NCI-H2196 treated with DMSO at 0.1 percent for 48 hours (cell line): ENCODE data around the gene PNMA6F.

Experiments used
- DNase-seq: peaks from one replicate; lab custom pipeline; 2025; ENCODE audit not compliant: unreplicated experiment; lab: John Stamatoyannopoulos, UW

Gene PNMA6F

GRCh38 chrX:153321381-153322124, at the start of gene PNMA6F:
TSS of gene PNMA6F (minus strand) at chrX:153321767. CDS start at chrX:153320674, 1,093 bp downstream.
- DNase-seq = no peak

DNA sequence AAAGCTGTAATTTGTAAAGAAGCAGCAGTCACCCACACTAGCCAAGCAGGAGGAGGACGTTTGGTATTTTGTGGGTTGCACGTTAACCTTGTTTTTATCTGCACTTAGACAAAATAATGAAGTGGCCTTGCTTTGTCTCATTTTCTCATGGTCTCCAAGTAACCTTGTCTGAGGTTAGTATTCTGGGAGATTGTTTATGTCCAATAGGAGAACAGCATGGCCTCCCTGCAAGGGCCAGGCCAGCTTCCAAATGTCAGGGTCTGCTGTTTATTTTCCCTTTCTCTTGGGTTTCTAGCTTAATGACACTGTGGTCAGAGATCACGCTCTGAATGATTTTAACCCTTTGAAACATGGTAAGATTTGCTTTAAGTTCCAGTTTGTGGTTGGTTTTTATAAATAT, 49.7 kb upstream of the PNMA6F start:
- no peak for DNase-seq

GRCh38 chrX:153370293-153371055, 48.9 kb upstream of the PNMA6F start:
- no peak for DNase-seq

- DNase-seq = no peak
These were observed 45.4 kb upstream of the PNMA6F start for GRCh38 chrX:153366878-153367538.

DNA sequence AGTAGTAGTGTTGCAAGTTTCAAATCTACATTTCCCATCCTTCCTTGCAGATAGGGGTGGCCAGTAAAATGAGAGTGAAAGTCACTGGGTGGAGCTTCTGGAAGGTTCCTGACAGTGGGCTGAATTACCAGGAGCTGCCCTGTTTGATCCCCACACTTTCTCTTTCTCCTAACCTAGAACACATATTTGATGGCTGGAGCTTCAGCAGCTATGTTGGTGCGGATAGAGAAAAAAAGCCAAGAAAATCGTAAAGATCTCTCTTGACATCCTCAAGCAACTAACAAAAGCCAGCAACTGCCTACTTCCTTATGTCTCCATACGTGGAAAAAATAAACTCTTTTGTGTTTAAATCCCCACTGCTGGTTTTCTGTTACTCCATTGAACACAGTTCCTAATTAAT, 44.6 kb upstream of the PNMA6F start:
- DNase-seq = no peak

DNA sequence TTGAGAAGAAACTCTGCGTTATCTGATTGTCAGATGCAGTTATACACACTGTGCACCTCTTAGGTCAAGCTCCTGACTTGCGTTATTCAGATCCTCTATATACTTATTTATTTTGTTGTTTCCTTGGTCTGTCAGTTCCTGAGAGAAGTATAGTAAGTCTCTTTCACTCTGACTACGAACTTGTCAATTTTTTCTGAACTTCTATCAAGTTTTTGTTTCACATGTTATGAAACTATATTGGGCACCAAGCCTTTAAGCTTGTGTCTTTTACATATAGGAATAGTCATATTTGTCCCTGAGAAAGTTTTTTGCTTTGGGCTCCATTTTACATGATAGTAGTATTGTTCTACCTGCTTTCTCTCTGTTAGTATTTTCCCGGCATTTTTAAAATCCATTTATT, 44.1 kb upstream of the PNMA6F start:
- no peak for DNase-seq

DNA sequence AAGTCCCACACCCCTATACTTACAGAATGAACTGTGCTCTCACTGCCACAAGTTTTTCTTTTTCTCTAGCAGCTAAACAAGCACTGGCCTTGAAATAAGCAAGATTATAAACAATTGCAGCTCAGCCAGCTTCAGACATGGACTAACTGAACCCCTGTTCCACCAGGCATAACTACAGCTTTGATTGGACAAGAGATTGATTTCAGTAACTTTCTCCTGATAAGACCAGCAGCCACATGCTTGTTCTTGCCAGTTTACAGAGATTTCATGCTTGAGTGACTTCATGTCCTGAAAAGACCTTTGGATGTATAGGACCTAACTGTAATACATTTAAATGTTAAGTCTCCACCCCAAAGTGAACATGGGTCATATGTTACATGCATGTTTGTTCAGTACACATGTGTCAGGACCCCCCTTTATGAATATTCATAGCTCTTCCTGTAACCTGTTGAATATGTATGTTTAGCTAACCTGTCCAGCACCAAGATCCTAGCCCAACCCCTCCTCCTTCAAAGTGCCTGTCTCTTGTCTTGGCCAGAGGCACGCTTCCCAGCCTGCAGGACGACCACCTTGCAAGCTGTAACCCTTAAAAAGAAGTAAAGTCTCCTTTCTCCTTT, 40.3 kb upstream of the PNMA6F start:
- DNase-seq = no peak

- no peak for DNase-seq
These were observed 36.3 kb upstream of the PNMA6F start for GRCh38 chrX:153357877-153358276.

- no peak for DNase-seq
These were observed 31.8 kb upstream of the PNMA6F start for GRCh38 chrX:153353416-153353815.

DNA sequence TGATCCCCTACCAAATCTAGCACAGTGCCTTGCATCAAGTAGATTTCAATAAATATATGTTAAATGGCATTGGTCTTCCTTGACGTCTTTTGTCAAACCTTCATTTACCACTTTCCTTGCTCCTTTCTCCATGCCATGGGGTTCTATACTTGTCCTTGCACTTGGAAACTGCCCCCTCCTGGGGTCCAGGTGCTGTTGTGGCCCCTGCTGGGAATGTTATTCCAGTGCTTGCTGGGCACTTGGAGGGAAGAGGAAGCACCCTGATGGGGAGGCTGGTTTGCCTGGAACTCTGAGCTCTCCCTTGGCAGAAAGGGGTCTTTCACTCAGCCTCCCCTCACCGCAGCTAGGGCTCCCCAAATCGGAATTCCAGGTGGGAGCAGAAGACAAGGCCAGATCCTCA, 31.3 kb upstream of the PNMA6F start:
- DNase-seq = no peak

DNA sequence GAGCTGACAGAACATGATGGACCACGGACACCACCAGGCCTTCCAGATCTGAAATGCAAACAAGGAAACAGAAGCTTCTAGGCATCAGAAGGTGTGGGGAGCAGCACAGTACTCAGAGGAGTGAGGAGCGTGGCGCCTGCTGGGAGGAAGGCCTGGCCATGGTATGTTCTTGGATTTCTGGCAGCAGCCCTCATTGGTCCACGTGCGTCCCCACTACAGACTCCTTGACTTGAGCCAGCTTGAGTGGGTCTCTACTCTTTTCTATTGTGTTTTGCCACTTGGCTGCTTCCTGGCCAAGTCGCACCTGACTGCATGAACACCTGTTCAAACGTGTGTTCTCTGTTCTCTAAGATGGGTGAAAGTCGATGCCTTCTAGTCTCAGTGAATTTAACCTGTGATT, 30.4 kb upstream of the PNMA6F start:
- DNase-seq = peak; percentile 24

DNA sequence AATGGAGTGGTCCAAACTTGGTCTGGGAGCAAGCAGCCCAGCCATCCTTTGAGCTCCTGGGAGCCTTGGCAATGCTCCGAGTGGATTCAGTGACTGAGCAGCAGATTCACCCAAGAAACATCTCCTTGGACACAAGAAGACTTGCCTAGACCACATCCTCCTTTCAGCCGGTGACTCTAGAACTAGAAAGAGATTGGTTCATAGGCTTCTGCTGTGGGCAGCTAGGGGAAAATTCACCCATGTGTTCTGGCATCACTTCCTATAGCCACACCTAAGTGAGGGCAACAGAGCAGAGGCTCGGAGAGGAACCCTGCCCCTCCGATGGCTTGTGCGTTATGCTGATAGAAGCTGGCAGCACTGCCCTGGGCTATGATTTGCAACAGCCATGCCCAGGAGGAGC, 28.4 kb upstream of the PNMA6F start:
- no peak for DNase-seq

DNA sequence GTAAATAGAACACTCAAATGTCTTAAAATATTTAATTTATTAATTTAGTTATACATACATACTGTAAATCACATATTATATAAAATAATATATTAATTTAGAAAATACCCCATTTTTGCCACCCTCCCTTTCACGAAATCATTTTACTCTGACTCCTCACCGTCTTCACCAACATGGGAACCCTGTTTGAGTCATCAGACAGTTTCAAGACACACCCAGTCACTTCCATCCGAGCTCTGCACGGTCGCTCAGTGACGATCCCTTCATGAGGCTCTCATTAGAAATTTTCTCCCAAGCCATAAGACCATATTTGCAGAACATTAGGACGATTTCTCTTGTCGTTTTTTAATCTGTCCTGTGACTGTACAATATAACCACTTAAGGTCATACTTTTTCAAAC, 26.9 kb upstream of the PNMA6F start:
- no peak for DNase-seq

GRCh38 chrX:153347530-153347929, 26.0 kb upstream of the PNMA6F start:
- no peak for DNase-seq

DNA sequence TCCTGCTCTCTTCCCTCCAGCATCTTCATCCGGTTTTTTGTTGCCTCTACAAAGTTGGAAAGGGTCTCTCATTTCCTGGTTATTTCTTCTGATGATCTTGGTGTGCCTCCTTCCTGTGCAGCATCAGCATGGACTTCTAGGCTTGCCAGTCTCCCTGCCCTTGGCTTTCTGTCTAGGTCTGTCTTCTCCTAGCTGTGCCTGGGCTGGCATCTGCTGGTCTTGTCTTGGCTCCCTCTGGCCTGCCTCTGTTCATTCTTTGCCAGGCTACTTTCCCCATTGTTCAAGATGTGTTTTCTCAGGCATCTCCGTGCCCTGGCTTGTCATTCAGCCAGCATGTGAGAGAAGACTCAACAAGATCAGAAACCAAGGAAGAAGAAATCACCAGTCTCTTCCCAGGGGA, 22.1 kb upstream of the PNMA6F start:
- no peak for DNase-seq

DNA sequence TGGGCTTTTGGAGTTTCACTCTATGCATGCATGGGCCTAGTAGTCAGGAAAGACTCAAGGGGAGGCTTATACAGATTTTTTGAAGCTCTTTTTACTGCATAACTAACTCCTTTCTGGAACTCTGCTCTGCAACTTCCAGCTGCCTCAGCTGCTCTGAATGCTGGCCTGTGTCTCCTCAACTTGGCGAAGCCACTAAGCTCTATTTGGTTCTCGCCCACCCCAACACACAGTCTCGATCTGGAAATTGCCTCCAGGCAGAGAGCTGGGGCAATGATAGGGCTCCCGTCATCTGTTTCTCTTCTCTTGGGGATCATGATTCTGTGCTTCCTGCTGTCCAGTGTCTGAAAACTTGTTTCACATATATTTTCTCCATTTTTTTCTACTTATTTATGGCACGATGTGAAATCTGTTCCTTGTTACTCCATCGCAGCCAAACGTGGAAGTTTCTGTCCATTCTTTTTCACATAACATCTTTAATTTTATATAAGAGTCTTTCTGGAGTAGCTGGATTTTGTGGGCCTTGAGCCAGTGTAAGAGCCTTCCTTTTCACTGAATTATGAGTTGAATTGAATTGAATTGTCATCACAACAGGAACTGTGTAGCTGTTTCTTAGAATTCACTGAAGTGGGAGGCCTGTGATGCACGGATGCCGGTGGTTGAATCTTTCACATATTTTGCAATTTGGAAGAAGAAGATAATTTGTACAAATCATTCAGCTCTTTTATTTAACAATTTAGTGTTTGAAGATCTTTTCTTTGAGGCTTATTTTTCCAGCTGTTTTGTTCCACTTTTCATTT, 21.4 kb upstream of the PNMA6F start:
- no peak for DNase-seq

GRCh38 chrX:153340111-153340510, 18.5 kb upstream of the PNMA6F start:
- DNase-seq = no peak

DNA sequence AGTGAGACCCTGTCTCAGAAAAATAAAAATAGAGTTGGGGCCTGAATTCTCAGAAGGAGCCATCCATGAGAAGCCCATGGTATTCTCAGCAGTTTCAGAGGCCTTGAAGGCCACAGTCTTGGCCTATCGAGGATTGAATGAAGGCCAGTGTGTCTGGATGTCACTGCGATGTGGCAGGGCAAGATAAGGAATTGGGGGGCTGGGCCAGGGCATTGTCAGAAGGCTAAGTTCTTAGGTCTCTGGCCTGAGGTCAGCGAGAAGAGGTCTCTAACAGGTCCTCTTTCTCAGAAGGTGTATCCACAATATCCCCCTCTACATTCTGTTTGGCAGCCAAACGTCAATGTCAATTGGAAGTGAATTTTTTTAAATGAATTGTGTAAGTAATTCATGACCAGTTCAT, 18.1 kb upstream of the PNMA6F start:
- DNase-seq = no peak

GRCh38 chrX:153338836-153339235, 17.3 kb upstream of the PNMA6F start:
- DNase-seq = no peak

- DNase-seq = no peak
These were observed 15.4 kb upstream of the PNMA6F start for GRCh38 chrX:153336988-153337387.
